ENCODE results near the gene IL22RA1.

IL22RA1 gene

DNA sequence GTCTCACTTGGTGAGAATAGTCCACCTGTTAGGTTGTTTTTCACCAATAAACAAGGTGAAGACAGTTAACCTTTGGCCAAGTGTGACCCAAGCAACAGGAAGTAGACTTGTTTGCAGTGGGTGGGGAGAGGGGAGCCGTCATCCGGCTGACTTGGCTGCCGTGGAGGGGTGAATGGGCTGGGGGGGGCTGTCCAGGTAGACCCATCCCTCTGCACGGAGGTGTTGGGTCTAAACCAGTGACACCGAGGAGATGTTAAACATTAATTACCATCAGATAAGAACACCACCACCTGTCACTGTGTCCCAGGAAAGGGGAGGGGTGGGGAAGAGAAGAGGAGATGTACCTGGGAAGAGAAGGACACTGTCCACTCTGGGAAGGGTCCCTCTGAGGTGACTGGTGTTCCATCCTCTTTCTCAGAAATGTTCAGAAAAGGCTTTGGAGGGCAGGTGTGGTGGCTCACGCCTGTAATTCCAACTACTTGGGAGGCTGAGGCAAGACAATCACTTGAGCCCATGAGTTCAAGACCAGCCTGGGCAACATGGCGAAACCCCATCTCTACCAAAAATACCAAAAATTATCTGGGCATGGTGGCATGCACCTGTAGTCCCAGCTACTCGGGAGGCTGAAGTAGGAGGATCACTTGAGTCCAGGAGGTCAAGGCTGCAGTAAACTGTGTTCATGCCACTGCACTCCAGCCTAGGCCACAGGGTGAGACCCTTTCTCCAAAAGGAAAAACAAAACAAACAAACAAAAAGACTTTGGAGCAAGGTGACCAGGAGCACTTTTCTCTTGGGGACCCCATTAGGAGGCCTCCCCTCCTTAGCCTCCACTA lies 24.3 kb downstream of the IL22RA1 start:
- H3K4me3 ChIP-seq (ENCODE audit: low read depth, low read length) = no peak overlapping the region
- ChIA-PET CTCF (interaction anchor here (1.5 kb wide), 1 partner anchor 32 kb away, joined by 6 read pairs; no protein-coding TSS in a partner anchor), POLR2A (interaction anchor here (1.3 kb wide), 1 partner anchor 10 kb away, joined by 5 read pairs; no protein-coding TSS in a partner anchor)
- TF ChIP-seq, protein P1, sequence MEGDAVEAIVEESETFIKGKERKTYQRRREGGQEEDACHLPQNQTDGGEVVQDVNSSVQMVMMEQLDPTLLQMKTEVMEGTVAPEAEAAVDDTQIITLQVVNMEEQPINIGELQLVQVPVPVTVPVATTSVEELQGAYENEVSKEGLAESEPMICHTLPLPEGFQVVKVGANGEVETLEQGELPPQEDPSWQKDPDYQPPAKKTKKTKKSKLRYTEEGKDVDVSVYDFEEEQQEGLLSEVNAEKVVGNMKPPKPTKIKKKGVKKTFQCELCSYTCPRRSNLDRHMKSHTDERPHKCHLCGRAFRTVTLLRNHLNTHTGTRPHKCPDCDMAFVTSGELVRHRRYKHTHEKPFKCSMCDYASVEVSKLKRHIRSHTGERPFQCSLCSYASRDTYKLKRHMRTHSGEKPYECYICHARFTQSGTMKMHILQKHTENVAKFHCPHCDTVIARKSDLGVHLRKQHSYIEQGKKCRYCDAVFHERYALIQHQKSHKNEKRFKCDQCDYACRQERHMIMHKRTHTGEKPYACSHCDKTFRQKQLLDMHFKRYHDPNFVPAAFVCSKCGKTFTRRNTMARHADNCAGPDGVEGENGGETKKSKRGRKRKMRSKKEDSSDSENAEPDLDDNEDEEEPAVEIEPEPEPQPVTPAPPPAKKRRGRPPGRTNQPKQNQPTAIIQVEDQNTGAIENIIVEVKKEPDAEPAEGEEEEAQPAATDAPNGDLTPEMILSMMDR (IDR thresholded peaks at IDR 0.05; ENCODE audit: insufficient read depth, low read length, missing control alignments) = no peak
- DNase-seq (ENCODE audit: low read depth, low spot score) = no peak

DNA sequence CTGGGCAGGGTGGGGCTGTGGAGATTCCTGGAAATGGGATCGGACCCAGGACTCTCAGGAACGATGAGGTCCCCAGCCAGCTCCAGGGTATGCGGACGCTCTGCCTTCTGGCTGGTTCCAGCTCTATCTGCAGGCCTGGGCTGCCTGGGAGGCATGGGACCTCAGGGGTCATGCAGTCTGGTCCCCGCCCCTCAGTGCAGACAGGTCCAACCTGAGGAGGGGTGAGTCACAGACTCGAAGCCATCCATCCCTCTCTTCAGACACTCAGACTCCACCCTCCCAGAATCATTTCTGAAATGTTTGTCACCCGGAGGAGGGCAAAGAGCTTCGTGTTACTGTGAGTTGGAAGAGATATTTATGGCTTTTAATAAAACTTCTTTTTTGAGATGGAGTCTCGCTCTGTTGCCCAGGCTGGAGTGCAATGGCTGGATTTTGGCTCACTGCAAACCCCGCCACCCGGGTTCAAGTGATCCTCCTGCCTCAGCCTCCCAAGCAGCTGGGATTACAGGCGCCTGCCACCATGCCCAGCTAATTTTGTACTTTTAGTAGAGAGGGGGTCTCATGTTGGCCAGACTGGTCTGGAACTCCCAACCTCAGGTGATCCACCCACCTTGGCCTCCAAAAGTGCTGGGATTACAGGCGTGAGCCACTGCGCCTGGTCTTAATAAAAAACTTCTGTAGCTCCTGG lies 25.1 kb downstream of the IL22RA1 start:
- ChIA-PET CTCF (interaction anchor here (1.4 to 1.5 kb wide), 2 partner anchors 32 to 33 kb away, joined by 5 to 6 read pairs; no protein-coding TSS in a partner anchor), POLR2A (interaction anchor here (1.3 kb wide), 1 partner anchor 9 kb away, joined by 5 read pairs; no protein-coding TSS in a partner anchor)
- TF ChIP-seq, protein P1 (IDR thresholded peaks at IDR 0.05; ENCODE audit: insufficient read depth, low read length, missing control alignments) = no peak
- no peak for DNase-seq (ENCODE audit: low read depth, low spot score)
- no peak overlapping the region for H3K4me3 ChIP-seq (ENCODE audit: low read depth, low read length)

DNA sequence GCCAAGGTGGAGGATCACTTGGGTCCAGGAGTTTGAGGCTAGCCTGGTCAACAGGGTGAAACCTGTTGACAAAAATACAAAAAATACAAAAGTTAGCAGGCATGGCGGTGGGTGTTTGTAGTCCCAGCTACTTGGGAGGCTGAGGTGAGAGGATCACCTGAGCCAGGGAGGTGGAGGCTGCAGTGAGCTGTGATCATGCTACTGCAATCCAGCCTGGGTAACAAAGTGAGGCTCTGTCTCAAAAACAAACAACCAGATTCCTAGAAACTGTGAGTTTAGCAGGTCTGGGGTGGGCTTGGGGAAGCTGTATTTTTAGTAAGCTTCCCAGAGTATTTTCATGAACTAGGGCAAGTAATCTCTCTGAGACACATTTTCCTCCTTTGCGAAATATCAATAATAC lies 25.8 kb downstream of the IL22RA1 start:
- ChIA-PET CTCF (interaction anchor here (1.4 kb wide), 1 partner anchor 33 kb away, joined by 5 read pairs; no protein-coding TSS in a partner anchor), POLR2A (interaction anchor here (1.3 kb wide), 1 partner anchor 8 kb away, joined by 5 read pairs; no protein-coding TSS in a partner anchor)
- TF ChIP-seq, protein P1 (IDR thresholded peaks at IDR 0.05; ENCODE audit: insufficient read depth, low read length, missing control alignments) = no peak
- no peak for DNase-seq (ENCODE audit: low read depth, low spot score)
- no peak overlapping the region for H3K4me3 ChIP-seq (ENCODE audit: low read depth, low read length)

DNA sequence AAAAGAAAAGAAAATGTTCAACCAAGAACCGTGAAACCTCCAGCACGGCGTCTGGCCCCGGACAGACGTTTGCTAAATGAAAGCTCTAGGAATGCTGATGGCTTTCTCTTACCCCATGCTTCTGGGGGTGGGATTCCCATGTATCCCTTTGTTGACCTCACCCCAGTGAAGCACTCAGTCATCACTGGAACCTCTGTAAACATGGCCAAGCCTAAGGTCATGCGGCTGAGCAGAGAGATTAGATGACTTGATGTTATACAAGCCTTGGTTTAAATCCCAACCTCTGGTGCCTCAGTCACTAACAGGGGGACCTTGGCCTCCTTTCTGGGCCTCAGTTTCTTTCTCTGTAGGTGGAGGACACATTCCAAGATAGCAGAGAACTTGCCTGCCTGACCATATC lies 28.2 kb downstream of the IL22RA1 start:
- H3K4me3 ChIP-seq (ENCODE audit: low read depth, low read length) = no peak overlapping the region
- ChIA-PET POLR2A (no interaction called here), CTCF (interaction anchor here (1.2 to 1.3 kb wide), 2 partner anchors 11 to 343 kb away, joined by 3 to 6 read pairs; no protein-coding TSS in a partner anchor)
- no peak for DNase-seq (ENCODE audit: low read depth, low spot score)
- TF ChIP-seq, protein P1 (IDR thresholded peaks at IDR 0.05; ENCODE audit: insufficient read depth, low read length, missing control alignments) = no peak

DNA sequence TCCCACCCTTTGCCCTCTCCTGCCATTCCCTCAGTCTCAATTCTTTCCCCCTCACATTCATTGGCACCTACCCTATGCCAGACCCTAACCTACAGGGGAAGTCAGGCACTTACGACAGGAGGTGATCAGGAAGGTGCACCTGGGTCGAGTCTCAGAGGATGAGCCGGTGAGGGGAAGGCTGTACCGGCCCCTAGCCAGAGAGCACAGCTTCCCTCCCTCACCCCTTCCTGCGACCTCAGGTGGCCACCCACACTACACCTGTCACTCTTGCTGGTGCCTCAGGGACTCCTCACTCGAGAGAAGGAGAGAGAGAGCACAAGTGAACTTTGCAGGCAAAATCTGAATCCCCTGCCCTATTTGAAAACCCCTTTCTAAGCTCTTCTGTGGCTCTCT lies 29.3 kb downstream of the IL22RA1 start:
- DNase-seq (ENCODE audit: low read depth, low spot score) = no peak
- ChIA-PET POLR2A (no interaction called here), CTCF (interaction anchor here (0.8 to 2.5 kb wide), 4 partner anchors 12 to 342 kb away, joined by 3 to 11 read pairs (median 4); no protein-coding TSS in a partner anchor)
- TF ChIP-seq, protein P1 (IDR thresholded peaks at IDR 0.05; ENCODE audit: insufficient read depth, low read length, missing control alignments) = no peak
- H3K4me3 ChIP-seq (ENCODE audit: low read depth, low read length) = no peak overlapping the region

All from AG04449 (cell line).